ENCODE results near the gene CLSTN1. TPM values are rescaled to one million over a fixed set of nuclear protein-coding genes. Genes with fewer than 3 reads are reported as not detected.

Gene CLSTN1
- total RNA-seq, 1 experiment from 2014 or later: 143 TPM

- in situ Hi-C loops (cut with HindIII; ENCODE audit: low pct_unique_long_range_greater_than_20kb, low sequenced_read_pairs) (no loop called here), intact Hi-C loops (cut with micrococcal nuclease; ENCODE audit: unreplicated experiment) (no loop called here)
- BruUV-seq (replicated peaks): no TSS peak
- H3K27ac ChIP-seq (ENCODE audit: low read length): no peak overlapping the region
- no peaks in the 10 kb centered on the region; the same call in 1 of the 2 replicates for H3K36me3 ChIP-seq (ENCODE audit: control insufficient read depth, insufficient read depth, low read length)
- peaks cover 24% of the 10 kb centered on the region for H3K4me1 ChIP-seq (ENCODE audit: control insufficient read depth, insufficient read depth, low read length)
- ATAC-seq (no peak), DNase-seq (ENCODE audit: low read depth, low spot score) (no peak)
- H3K9me3 ChIP-seq (ENCODE audit: control insufficient read depth, insufficient read depth, low read depth, low read length): no peaks in the 10 kb centered on the region
- no peaks in the 10 kb centered on the region for H3K27me3 ChIP-seq (ENCODE audit: control insufficient read depth, insufficient read depth, low read length)
- TF ChIP-seq SIN3A (IDR thresholded peaks at IDR 0.05; ENCODE audit: borderline replicate concordance, insufficient read depth, low read depth, low read length) (no peak), CTCF (IDR thresholded peaks at IDR 0.05) (no peak), POLR2AphosphoS5 (IDR thresholded peaks at IDR 0.05; ENCODE audit: low read depth, low read length) (no peak), TCF7L2 (IDR thresholded peaks at IDR 0.05; ENCODE audit: low read depth, low read length) (no peak), REST (IDR thresholded peaks at IDR 0.05; ENCODE audit: insufficient read depth in 1 of 2, low read depth in 2 of 2, low read length in 1 of 2) (no peak)
- POLR2A ChIA-PET: no interaction called here
- CTCF ChIA-PET: interaction anchor here (0.7 kb wide), 1 partner anchor 51 kb away, joined by 5 read pairs; no protein-coding TSS in a partner anchor
- no peak overlapping the region for H3K4me3 ChIP-seq (ENCODE audit: low read depth in 2 of 2, low read length in 2 of 2)
These were observed 2.9 kb upstream of the CLSTN1 start for GRCh38 chr1:9826616-9827015.

DNA sequence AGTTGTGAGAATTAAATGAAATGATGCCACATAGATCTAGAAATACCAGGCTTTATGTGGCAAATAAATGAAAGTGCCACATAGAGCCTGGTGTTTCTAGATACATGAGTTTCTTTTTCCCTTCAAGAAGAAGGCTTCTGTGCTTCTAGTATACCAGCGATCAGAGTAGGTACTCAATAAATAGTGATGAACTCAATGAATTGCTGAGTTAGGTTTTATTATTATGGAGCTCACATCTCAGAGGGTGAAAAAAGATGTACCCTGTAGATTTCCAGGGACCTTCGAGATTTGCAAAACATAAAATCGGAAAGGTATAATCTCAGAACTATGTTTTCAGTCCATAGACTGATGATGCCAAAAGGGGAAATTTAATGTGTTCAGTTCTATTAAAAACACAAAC lies 2.3 kb upstream of the CLSTN1 start:
- Histone ChIP-seq H3K9me3 (ENCODE audit: control insufficient read depth, insufficient read depth, low read depth, low read length) (no peaks in the 10 kb centered on the region), H3K4me3 (ENCODE audit: low read depth in 2 of 2, low read length in 2 of 2) (no peak overlapping the region), H3K27ac (ENCODE audit: low read length) (no peak overlapping the region), H3K36me3 (ENCODE audit: control insufficient read depth, insufficient read depth, low read length) (no peaks in the 10 kb centered on the region; the same call in 1 of the 2 replicates), H3K27me3 (ENCODE audit: control insufficient read depth, insufficient read depth, low read length) (no peaks in the 10 kb centered on the region), H3K4me1 (ENCODE audit: control insufficient read depth, insufficient read depth, low read length) (peaks cover 25% of the 10 kb centered on the region)
- in situ Hi-C loops (cut with HindIII; ENCODE audit: low pct_unique_long_range_greater_than_20kb, low sequenced_read_pairs): no loop called here
- POLR2A ChIA-PET: no interaction called here
- CTCF ChIA-PET: no interaction called here
- no peak for ATAC-seq
- DNase-seq (ENCODE audit: low read depth, low spot score): no peak
- no TSS peak for BruUV-seq (replicated peaks)
- TF ChIP-seq REST (IDR thresholded peaks at IDR 0.05; ENCODE audit: insufficient read depth in 1 of 2, low read depth in 2 of 2, low read length in 1 of 2): no peak
- no peak for TF ChIP-seq POLR2AphosphoS5 (IDR thresholded peaks at IDR 0.05; ENCODE audit: low read depth, low read length)
- no peak for TF ChIP-seq CTCF (IDR thresholded peaks at IDR 0.05)
- no peak for TF ChIP-seq SIN3A (IDR thresholded peaks at IDR 0.05; ENCODE audit: borderline replicate concordance, insufficient read depth, low read depth, low read length)
- intact Hi-C loops (cut with micrococcal nuclease; ENCODE audit: unreplicated experiment): no loop called here
